NCI-H460 (cell line): ENCODE results near the gene MRPS6. TPM values are rescaled to one million over a fixed set of nuclear protein-coding genes. Genes with fewer than 3 reads are reported as not detected.

Experiments
- DNase-seq: peaks from one replicate; pipeline ENCODE4 v3.0.0-alpha.2; 2016; ENCODE audit warnings: low read depth; ENCODE audit errors: extremely low read depth
- total RNA-seq: library from RNA; depleted of rRNA; stranded (reverse); fragments of >200 nt; shearing (Covaris generic); gene quantifications from 2 replicates; pipeline ENCODE4 v1.2.3, GENCODE V29; 2014

MRPS6 gene
- total RNA-seq, 1 experiment from 2014 or later = 20.3 TPM

- DNase-seq = no peak
Measured at GRCh38 chr21:34065027-34065426, 8.4 kb upstream of the MRPS6 start.

- no peak for DNase-seq
Measured at GRCh38 chr21:34071683-34072082, 1.7 kb upstream of the MRPS6 start.

- DNase-seq = no peak
Measured at GRCh38 chr21:34072145-34073031, 990 bp upstream of the MRPS6 start.

DNA sequence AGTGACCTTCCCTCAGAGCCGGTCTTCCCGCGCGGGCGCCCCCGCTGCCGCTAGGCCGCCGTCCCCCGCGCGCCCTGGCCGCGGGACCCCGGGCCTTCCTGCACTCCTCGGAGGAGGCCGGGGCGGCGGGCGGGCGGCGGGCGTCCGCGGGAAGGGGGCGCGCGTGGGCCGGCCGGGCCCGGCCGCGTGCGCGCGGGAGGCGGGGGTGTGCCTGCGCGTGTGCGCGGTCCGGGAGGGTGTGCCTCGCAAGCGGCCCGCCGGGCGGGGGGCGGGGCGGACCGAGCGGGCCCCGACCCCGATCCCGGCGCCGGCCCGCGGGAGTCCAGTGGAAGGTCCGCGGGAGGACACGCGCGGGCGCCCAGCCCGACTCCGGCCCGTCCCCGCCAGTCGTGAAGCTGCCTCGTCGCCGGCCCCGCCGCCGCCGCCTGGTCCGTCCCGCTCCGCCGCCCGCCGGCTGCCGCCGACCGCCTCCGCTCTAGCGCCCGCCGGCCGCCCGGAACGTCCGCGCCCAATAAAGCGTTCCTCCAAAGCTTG, 438 bp downstream of the MRPS6 start:
- peak; percentile 13 for DNase-seq

DNA sequence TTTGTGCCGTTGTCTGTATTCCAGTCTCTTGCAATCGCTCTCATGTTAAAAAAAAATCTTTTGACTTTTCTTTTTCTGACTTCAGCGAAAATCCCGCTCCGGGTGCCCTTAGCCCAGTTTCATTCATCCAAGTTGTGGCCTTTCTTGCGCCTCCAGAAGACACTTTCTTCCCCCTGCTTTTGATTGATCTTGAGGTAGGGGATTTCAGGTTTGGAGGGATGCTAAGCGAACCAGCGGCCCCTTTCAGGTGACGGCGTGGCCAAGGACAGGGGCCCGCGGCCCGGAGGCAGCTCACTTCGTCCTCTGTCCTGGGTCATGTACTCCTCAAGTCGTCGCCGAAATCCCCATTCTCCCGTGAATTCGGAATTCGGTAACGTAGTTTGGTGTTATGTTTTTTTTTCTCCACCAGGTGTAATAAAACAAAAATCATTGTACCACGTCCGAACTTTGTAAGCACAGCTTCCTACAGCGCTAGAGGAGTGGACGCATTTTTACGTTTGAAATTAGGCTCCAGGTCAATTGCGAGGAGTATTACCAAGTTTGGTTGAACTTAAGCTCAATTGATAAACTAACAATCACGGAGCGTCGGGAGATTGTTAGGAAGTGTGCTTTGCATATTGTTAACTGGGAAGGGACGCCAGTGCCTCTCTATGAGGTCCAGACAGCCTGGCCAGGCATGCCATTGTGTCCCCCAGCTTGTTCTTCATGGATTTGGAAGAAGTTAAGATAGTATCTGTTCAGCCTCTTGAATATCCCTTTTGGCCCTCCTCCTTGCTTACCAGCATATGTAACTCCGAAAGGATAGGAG, 1.1 kb downstream of the MRPS6 start:
- DNase-seq = no peak

- DNase-seq = no peak
Measured at GRCh38 chr21:34075091-34075425, 1.7 kb downstream of the MRPS6 start.

- no peak for DNase-seq
Measured at GRCh38 chr21:34075760-34076660, 2.6 kb downstream of the MRPS6 start.

DNA sequence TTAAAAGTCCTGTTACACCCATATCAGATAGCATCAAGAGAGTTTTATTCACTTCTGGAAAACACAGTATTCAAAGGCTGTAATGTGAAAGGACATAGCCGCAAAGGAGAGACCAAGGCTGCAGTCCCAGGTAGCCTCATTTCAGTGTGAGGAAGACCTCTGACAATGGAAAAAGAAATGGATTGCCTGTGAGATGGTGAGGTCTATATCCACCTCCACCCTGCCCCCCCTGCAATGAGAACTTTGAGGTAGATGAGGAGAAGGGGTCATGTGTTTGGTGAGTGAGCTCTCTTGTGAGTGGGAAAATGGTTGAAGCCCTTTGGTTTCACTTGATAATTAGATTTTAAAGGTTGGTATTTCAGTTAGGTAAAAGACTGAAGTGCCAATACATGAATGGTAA, 3.5 kb downstream of the MRPS6 start:
- no peak for DNase-seq

DNA sequence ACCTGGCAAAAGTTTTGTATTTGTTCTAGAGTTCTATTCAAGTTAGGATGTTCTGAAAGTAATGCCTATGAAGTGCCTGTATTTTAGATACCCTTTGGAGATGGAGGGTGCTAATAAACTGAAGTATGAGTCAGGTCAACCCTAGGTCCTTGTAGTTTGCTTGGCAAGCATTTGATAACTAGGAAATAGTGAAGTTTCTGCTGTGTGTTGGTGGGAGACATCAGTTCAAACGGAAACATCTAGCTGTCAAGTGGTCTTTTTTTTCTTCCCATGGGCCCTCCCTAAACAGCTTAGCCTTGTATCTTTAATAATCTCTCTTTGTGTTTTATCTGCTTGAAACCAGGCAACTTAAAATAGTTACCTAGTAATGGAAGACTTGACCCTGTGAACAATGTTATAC, 4.5 kb downstream of the MRPS6 start:
- DNase-seq = no peak

GRCh38 chr21:34078915-34079314, 5.5 kb downstream of the MRPS6 start:
- no peak for DNase-seq

- no peak for DNase-seq
Measured at GRCh38 chr21:34080710-34081109, 7.3 kb downstream of the MRPS6 start.

GRCh38 chr21:34082769-34083168, 9.4 kb downstream of the MRPS6 start:
- no peak for DNase-seq

GRCh38 chr21:34083357-34083756, 10.0 kb downstream of the MRPS6 start:
- no peak for DNase-seq

- DNase-seq = no peak
Measured at GRCh38 chr21:34085129-34085528, 11.8 kb downstream of the MRPS6 start.

GRCh38 chr21:34086887-34087306, 13.5 kb downstream of the MRPS6 start:
- DNase-seq = no peak

- DNase-seq = no peak
Measured at GRCh38 chr21:34088752-34089151, 15.4 kb downstream of the MRPS6 start.

GRCh38 chr21:34091032-34091431, 17.7 kb downstream of the MRPS6 start:
- DNase-seq = no peak

DNA sequence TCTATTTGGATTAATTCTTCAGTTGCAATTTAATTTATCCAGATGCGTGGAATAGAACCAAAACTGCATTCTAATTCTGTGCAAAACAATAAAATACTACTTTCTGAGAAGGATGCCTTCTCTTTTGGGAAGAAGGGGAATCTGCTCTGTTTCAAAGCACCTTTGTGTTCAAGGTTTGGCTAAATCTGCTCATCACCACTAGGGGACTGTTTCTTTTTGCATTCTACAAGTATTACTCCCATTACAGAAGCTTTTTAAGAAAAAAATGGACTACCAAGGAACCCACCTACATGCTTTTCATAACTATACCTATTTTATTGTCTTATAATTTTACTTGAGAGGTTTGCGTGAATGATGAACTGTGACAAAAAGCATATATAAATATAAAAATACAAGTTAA, 18.2 kb downstream of the MRPS6 start:
- no peak for DNase-seq

GRCh38 chr21:34092262-34092921, 19.0 kb downstream of the MRPS6 start:
- DNase-seq = no peak

DNA sequence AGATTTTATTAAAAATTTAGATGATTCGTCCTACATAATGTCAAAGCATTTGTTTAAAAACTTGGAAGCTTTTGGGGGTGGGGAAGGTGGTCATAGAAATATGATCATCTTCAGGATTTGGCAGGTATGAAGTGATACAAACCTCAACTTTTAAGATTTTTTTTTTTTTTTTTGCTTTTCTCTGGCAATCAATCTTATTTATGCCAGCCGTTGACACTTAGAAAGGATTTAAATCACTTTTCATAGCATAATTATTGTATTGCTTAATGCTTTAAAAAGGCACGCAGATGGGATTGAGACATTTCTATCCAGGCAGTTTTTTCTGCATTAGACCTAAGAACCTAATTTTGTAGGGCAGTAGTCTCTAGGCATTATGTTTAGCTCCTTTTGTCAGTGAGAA, 19.7 kb downstream of the MRPS6 start:
- no peak for DNase-seq
